ENCODE data around the gene UBL7. TPM values are rescaled to one million over a fixed set of nuclear protein-coding genes. Genes with fewer than 3 reads are reported as not detected.

Gene UBL7
- total and polyA plus RNA-seq, 3 donors from 2014 or later: 61.9 to 104 (median 70.6) TPM

- peaks cover 1% of the 10 kb centered on the region for H3K4me1 ChIP-seq
- H3K27me3 ChIP-seq: no peaks in the 10 kb centered on the region
- no peak overlapping the region for H3K4me3 ChIP-seq
- H3K9me3 ChIP-seq: no peaks in the 10 kb centered on the region
- TF ChIP-seq POLR2A (IDR thresholded peaks at IDR 0.05): no peak
- TF ChIP-seq CTCF (IDR thresholded peaks at IDR 0.05): no peak
- intact Hi-C loops (cut with DNase I; ENCODE audit: low total_unique reads): no loop called here
- H3K36me3 ChIP-seq (ENCODE audit: low read depth, missing control alignments): no peaks in the 10 kb centered on the region
- H3K27ac ChIP-seq: no peak overlapping the region
- 82 to 89% methylated on average over 5 of the region's 5 CpGs for WGBS, 2 donors
- no peak for DNase-seq
Observed at GRCh38 chr15:74398183-74398582, 62.8 kb downstream of the UBL7 start.

DNA sequence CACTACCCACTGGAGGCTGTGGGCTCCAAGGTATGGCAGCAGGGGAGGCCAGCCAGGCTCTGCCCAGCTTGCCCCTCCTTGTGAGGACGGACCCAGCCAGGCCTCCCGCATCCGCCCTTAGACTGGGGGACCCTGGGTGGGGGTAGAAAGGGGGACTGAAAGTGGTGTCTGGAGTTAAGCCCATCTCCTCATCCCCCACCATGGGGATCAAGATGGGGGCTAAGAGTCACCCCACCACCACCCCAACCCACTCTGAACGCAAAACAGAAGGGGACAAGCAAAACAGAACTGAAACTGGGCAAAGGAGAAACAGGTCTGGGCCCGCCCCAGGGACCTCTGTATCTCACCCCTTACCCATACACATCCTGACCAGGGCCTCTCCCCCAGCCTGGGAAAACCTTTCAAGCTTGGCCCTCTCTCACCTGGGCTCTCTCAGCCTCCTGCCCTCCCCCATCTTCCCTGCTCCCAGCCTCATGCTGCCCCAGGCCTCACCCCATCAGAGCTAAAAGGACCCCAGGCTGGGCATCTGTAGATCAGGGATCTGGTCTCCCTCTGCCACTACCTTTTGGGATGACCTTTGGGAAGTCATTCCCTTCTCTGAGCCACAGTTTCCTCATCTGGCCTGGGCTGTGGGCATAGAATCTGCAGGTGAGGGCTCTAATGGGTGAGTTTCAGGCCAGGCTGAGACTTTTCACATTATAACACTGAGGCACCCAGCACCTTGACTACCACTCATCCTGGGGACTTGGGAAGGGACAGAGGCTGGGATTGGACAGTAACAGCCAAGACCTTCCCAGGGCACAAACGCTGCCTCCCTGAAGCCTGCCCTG lies 63.5 kb downstream of the UBL7 start:
- Histone ChIP-seq H3K27me3 (no peaks in the 10 kb centered on the region), H3K36me3 (ENCODE audit: low read depth, missing control alignments) (no peaks in the 10 kb centered on the region), H3K4me3 (no peak overlapping the region), H3K9me3 (no peaks in the 10 kb centered on the region), H3K4me1 (peaks cover 3% of the 10 kb centered on the region), H3K27ac (no peak overlapping the region)
- intact Hi-C loops (cut with DNase I; ENCODE audit: low total_unique reads): no loop called here
- 93 to 94% methylated on average over 6 of the region's 6 CpGs for WGBS, 2 donors
- DNase-seq: no peak
- TF ChIP-seq CTCF (IDR thresholded peaks at IDR 0.05): no peak

DNA sequence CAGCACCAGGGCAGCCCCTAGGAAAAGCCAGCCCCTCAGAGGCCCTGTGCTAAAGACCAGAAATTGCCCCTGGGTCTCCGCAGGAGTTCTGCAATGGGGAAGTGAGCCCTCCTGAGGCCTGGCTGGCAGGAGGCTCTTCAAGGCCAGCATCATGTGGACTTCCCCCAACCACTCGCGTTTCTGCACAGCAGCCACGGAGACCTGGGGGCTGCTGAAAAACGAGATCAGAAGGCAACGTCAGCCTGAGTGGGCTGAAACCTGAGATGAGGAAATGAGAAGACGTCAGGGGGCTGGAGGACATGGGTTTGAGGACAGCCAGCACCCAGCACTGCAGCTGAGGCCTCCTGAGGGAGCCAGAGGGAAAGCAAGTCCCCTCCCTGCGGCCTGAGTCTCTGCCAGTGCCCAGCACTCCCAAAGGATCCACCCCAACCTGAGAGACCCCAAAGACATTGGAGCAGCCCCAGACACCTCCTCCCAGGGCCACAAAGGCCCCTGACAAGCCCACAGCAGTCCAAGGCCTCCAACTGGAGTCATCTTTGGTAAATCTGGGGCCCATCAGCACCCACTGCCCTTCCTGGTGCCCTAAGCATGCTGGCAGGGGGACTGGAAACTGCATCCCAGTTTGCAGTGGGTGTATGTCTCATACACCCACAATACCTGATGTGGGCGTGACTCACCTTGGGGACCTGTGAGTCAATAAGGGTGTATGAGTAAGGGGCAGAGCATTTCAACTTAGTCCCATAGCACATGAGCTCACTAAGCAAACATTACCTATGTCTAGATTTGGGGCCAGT lies 64.3 kb downstream of the UBL7 start:
- no peaks in the 10 kb centered on the region for H3K36me3 ChIP-seq (ENCODE audit: low read depth, missing control alignments)
- H3K4me1 ChIP-seq: peaks cover 9% of the 10 kb centered on the region
- no peak for DNase-seq
- H3K4me3 ChIP-seq: no peak overlapping the region
- intact Hi-C loops (cut with DNase I; ENCODE audit: low total_unique reads): no loop called here
- 56 to 76% methylated on average over 7 to 8 of the region's 9 CpGs for WGBS, 2 donors
- TF ChIP-seq POLR2A (IDR thresholded peaks at IDR 0.05): no peak
- no peak for TF ChIP-seq CTCF (IDR thresholded peaks at IDR 0.05)
- no peaks in the 10 kb centered on the region for H3K27me3 ChIP-seq
- no peaks in the 10 kb centered on the region for H3K9me3 ChIP-seq
- H3K27ac ChIP-seq: no peak overlapping the region

DNA sequence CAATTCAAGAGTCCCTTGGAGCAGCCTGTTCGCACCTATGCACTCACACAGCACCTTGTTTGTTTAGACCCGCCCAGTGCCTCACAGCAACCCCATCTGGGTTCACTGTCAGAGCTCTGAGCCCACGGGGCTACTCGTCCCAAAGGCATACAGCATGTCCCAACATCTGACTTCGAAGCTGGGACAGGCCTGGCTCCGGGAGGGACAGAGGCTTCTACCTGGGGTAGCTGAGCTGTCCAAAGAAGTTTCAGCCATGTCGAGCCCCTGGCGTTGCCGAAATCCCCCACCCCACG lies 64.9 kb downstream of the UBL7 start:
- DNase-seq: no peak
- Histone ChIP-seq H3K4me3 (no peak overlapping the region), H3K27ac (no peak overlapping the region), H3K4me1 (peaks cover 9% of the 10 kb centered on the region), H3K9me3 (no peaks in the 10 kb centered on the region), H3K36me3 (ENCODE audit: low read depth, missing control alignments) (no peaks in the 10 kb centered on the region), H3K27me3 (no peaks in the 10 kb centered on the region)
- 84 to 89% methylated on average over 10 of the region's 10 CpGs for WGBS, 2 donors
- no peak for TF ChIP-seq CTCF (IDR thresholded peaks at IDR 0.05)
- no peak for TF ChIP-seq POLR2A (IDR thresholded peaks at IDR 0.05)
- intact Hi-C loops (cut with DNase I; ENCODE audit: low total_unique reads): no loop called here

Small RNA genes lying within 50 kb of the gene (microRNA-seq; reads per million reads assigned to microRNA genes)
- 0 to 2.1 reads per million in 2 donors for gene MIR6881 (ENCODE audit: borderline number of aligned reads in 2 of 2, borderline replicate concordance in 1 of 2)

Small RNA genes lying within 50 kb of the gene (small RNA-seq; reads per million reads assigned to genes)
- gene MIR6881: 0 reads per million in 2 donors
- gene RF00591: 0 reads per million in 2 donors

Other genes starting within 250 kb of the UBL7 start
- gene CCDC33, start 224.8 kb downstream of the UBL7 start, total RNA-seq: 10 to 100 TPM; 11.6 to 18.5 TPM
- 41.3 TPM for gene CCDC33, start 224.8 kb downstream of the UBL7 start, polyA plus RNA-seq (ENCODE audit: insufficient read depth, low read depth, low replicate concordance)
- 10 to 100 TPM; 74.3 to 76.4 TPM for gene CYP11A1, start 93.5 kb downstream of the UBL7 start, total RNA-seq
- 76.2 TPM for gene CYP11A1, start 93.5 kb downstream of the UBL7 start, polyA plus RNA-seq (ENCODE audit: insufficient read depth, low read depth, low replicate concordance)
- 100 to 1,000 TPM; 217 to 220 TPM for gene SEMA7A, start 27.2 kb downstream of the UBL7 start, total RNA-seq
- 80.7 TPM for gene SEMA7A, start 27.2 kb downstream of the UBL7 start, polyA plus RNA-seq (ENCODE audit: insufficient read depth, low read depth, low replicate concordance)
- gene ARID3B, start 80.1 kb upstream of the UBL7 start, total RNA-seq: 10 to 100 TPM; 53.7 to 58.1 TPM
- gene ARID3B, start 80.1 kb upstream of the UBL7 start, polyA plus RNA-seq (ENCODE audit: insufficient read depth, low read depth, low replicate concordance): 50.3 TPM
- gene CLK3, start 154.7 kb upstream of the UBL7 start, total RNA-seq: 100 to 1,000 TPM; 162 to 197 TPM
- gene CLK3, start 154.7 kb upstream of the UBL7 start, polyA plus RNA-seq (ENCODE audit: insufficient read depth, low read depth, low replicate concordance): 137 TPM
- 10 to 100 TPM; 53.8 to 56.5 TPM for gene EDC3, start 234.9 kb upstream of the UBL7 start, total RNA-seq
- gene EDC3, start 234.9 kb upstream of the UBL7 start, polyA plus RNA-seq (ENCODE audit: insufficient read depth, low read depth, low replicate concordance): 96.0 TPM

Measured in testis (tissue), 3 donors.